Glutamatergic neuron (in vitro differentiated cells): ENCODE measurements around the gene LONRF2. TPM values are rescaled to one million over a fixed set of nuclear protein-coding genes. Genes with fewer than 3 reads are reported as not detected.

Experiments
- DNase-seq: peaks from one replicate; pipeline ENCODE4 v3.0.0; 2022
- H3K27ac Mint-ChIP-seq: one replicate; pipeline ENCODE4 v1.8.0; 2020; ENCODE audit warnings: mild to moderate bottlenecking, mixed read lengths, inconsistent platforms; ENCODE audit not compliant: unreplicated experiment
- H3K27me3 Mint-ChIP-seq: one replicate; pipeline ENCODE4 v1.8.0; 2020; ENCODE audit warnings: mild to moderate bottlenecking, moderate library complexity, mixed read lengths, inconsistent platforms; ENCODE audit not compliant: unreplicated experiment
- H3K36me3 Mint-ChIP-seq: one replicate; pipeline ENCODE4 v1.8.0; 2020; ENCODE audit warnings: mild to moderate bottlenecking, mixed read lengths, inconsistent platforms; ENCODE audit not compliant: unreplicated experiment
- H3K4me1 Mint-ChIP-seq: one replicate; pipeline ENCODE4 v1.8.0; 2020; ENCODE audit warnings: mild to moderate bottlenecking, low read depth, mixed read lengths, inconsistent platforms; ENCODE audit not compliant: unreplicated experiment
- H3K4me3 Mint-ChIP-seq: one replicate; pipeline ENCODE4 v1.8.0; 2020; ENCODE audit warnings: mild to moderate bottlenecking, mixed read lengths, inconsistent platforms; ENCODE audit not compliant: unreplicated experiment
- H3K9me3 Mint-ChIP-seq: one replicate; pipeline ENCODE4 v1.8.0; 2020; ENCODE audit warnings: mild to moderate bottlenecking, moderate library complexity, mixed read lengths, inconsistent platforms; ENCODE audit not compliant: unreplicated experiment
- CTCF ChIP-seq: fragments of 200-600 bp; sonication (generic); IDR thresholded peaks from one replicate; pipeline ENCODE4 v1.5.0; 2021; ENCODE audit not compliant: partially characterized antibody, unreplicated experiment
- total RNA-seq: library from RNA; stranded (reverse); fragmentation: NEBNext Ultra II Directional; extraction: Animal tissue kit (Norgen Biotek cat#: 25700); gene quantifications from one replicate; pipeline ENCODE4 v1.2.1, GENCODE V29; 2021; ENCODE audit not compliant: unreplicated experiment

LONRF2 gene
- total RNA-seq, 1 donor from 2014 or later, result 1.3 TPM

GRCh38 chr2:100339823-100340222 lies 17.5 kb upstream of the LONRF2 start:
- Mint-ChIP-seq H3K27ac (no peak overlapping the region), H3K9me3 (no peaks in the 10 kb centered on the region), H3K4me3 (no peak overlapping the region), H3K27me3 (peaks cover 8% of the 10 kb centered on the region), H3K36me3 (peaks cover 16% of the 10 kb centered on the region), H3K4me1 (peaks cover 7% of the 10 kb centered on the region)
- DNase-seq, result no peak
- TF ChIP-seq CTCF, result no peak

GRCh38 chr2:100334929-100335328 lies 12.6 kb upstream of the LONRF2 start:
- Mint-ChIP-seq H3K36me3 (no peaks in the 10 kb centered on the region), H3K9me3 (peaks cover 2% of the 10 kb centered on the region), H3K27ac (no peak overlapping the region), H3K4me1 (peaks cover 5% of the 10 kb centered on the region), H3K27me3 (no peaks in the 10 kb centered on the region), H3K4me3 (no peak overlapping the region)
- no peak for DNase-seq
- TF ChIP-seq CTCF, result no peak

- Mint-ChIP-seq H3K9me3 (peaks cover 2% of the 10 kb centered on the region), H3K27ac (no peak overlapping the region), H3K36me3 (no peaks in the 10 kb centered on the region), H3K4me1 (no peaks in the 10 kb centered on the region), H3K4me3 (no peak overlapping the region), H3K27me3 (no peaks in the 10 kb centered on the region)
- DNase-seq, result no peak
- TF ChIP-seq CTCF, result no peak
Observed at GRCh38 chr2:100327742-100328141, 5.4 kb upstream of the LONRF2 start.

- Mint-ChIP-seq H3K27me3 (peaks cover 7% of the 10 kb centered on the region), H3K4me3 (peak overlapping the region; percentile 79), H3K4me1 (no peaks in the 10 kb centered on the region), H3K36me3 (peaks cover 24% of the 10 kb centered on the region), H3K27ac (no peak overlapping the region), H3K9me3 (peaks cover 6% of the 10 kb centered on the region)
- TF ChIP-seq CTCF, result peak; percentile 29
- DNase-seq, result peak; percentile 73
Observed at GRCh38 chr2:100321179-100321865, 979 bp downstream of the LONRF2 start.

- H3K4me1 Mint-ChIP-seq, result no peaks in the 10 kb centered on the region
- DNase-seq, result no peak
- peaks cover 24% of the 10 kb centered on the region for H3K36me3 Mint-ChIP-seq
- H3K4me3 Mint-ChIP-seq, result peak overlapping the region; percentile 79
- H3K27me3 Mint-ChIP-seq, result peaks cover 7% of the 10 kb centered on the region
- H3K9me3 Mint-ChIP-seq, result peaks cover 6% of the 10 kb centered on the region
- TF ChIP-seq CTCF, result no peak
- peak overlapping the region; percentile 48 for H3K27ac Mint-ChIP-seq
Observed at GRCh38 chr2:100320547-100321178, 1.6 kb downstream of the LONRF2 start.
